ENCODE measurements around the gene IFNA2. TPM values are rescaled to one million over a fixed set of nuclear protein-coding genes. Genes with fewer than 3 reads are reported as not detected.
"Not testable (repeated sequence)": the region's sequence is repeated elsewhere in the genome, so short reads cannot be mapped to it uniquely, and the experiment has no call there.

IFNA2 gene
- not detected for polyA plus RNA-seq (2013, experiment 1 of 2; ENCODE audit: insufficient read length)
- polyA plus RNA-seq (2013, experiment 2 of 2; ENCODE audit: insufficient read length), result not detected

DNA sequence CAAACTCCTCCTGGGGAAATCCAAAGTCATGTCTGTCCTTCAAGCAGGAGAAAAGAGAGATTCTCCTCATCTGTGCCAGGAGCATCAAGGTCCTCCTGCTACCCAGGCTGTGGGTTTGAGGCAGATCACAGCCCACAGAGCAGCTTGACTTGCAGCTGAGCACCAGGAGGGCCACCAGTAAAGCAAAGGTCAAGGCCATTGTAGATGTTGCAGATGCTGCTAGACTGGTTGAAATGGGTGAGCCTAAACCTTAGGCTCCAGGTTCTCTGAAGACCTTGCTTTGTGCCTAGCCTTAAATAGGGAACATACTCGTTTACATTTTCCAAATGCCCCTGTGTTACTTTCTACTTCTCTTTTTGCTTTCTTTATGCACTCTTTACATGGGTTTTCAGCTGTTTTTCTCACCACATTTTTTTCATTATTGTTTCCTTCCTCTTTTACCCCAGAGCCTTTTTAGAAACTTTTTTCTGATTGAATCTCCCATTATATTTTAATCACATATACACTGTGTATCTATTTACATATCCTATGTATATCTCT is at the start of gene IFNA2:
IFNA2 (minus strand) TSS at position 268 of the 540 bp plus-strand sequence; CDS start at position 199, 69 bp downstream.
- no peak for DNase-seq

DNA sequence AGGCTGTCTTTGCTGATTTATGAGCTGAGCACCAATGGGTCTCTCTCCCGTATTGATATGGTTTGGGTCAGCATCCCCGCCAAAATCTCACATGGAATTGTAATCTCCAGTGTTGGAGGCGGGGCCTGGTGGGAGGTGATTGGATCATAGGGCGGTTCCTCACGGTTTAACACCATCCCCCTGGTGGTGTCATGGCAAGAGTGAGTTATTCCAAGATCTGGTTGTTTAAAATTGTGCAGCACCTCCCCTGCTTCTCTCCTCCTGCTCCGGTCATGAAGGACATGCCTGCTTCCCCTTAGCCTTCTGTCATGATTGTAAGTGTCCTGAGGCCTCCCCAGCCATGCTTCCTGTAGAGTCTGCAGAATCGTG is 49.8 kb upstream of the IFNA2 start:
- DNase-seq, result not testable (repeated sequence)

DNA sequence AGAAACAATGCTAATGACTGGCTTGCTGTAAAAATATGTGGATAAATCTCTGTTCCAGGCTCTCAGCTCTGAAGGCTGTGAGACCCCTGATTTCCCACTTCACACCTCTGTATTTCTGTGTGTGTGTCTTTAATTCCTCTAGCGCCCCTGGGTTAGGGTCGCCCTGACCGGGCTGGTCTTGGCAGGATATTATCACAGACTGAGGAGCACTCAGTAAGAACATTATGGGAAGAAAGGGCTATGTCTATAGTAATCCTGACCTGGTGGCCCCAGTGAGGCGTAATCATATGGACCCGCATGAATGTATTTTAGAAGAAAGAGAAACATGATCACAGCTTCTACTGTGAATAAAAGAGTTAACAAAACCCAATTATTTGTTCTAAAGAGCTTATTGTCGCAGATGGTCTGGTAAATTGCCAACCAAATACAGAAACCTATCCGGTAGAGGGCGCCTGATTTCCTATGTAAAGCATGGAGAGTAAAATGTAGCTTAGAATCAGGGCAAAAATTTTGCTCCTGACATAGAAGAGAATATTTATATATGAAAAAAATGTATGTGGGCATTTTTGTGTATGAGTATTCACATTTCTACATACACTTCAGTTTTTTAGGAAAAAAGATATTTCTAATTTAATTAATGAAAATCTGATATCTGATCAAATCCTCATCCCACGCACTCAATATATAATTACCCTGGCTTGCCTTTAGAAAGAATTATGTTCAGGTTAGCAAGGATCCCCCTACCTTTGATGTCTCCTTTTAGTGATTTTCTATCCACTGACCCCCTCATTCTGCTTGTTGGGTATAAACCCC is 49.2 kb upstream of the IFNA2 start:
- DNase-seq, result peak; percentile 73

DNA sequence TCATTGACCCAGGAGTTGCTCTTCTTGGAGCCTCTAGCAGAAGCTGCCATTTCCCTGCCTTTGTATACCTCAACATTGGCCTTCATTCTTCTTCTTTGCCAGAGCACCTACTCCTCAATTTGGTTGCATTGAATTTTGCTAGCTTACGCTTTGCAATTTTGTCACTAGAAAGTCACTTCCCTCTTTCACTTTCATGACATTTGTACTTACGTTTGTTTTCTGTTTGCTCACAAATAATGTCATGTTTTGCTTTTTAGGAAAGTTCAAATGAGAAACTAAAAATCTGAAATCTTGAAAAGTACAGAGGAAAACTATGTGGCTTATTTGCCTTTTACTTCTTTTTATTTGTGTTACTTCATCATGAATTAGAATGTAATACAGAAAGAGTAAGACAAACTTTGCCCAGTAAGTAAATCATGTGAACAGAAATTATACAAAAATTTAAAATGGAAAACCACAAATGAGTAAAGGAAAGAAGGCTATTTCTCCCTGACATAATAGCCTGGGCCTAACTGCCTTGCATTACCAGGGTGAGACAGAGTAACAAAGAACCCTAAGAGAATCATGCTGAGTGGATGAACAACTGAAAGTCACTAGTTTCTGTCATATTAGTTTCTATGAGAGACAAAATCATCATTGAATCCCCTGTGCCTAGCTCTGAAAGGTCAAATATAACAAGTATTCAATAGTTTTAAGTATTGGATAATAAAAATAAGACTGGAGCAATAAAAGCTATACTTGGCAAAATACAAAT is 47.7 kb upstream of the IFNA2 start:
- no peak for DNase-seq

DNA sequence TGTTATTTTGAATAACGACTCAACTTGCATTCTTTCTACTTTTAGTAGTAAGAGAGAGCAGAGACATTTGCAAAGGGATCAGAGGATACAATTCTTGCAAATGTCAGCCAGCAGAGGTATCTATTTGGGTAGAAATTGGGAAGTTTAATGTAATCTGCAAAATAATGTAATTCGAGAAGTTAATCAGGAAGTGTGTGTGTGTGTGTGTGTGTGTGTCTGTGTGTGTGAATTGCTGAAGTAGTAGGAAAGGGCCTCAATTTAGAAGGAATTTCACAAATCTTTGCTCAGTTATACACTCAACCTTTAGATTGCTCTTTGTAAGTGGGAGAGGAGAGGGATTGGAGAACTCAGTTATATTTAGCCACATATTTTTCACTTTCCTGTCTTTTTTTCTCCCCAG is 44.0 kb upstream of the IFNA2 start:
- DNase-seq, result no peak

DNA sequence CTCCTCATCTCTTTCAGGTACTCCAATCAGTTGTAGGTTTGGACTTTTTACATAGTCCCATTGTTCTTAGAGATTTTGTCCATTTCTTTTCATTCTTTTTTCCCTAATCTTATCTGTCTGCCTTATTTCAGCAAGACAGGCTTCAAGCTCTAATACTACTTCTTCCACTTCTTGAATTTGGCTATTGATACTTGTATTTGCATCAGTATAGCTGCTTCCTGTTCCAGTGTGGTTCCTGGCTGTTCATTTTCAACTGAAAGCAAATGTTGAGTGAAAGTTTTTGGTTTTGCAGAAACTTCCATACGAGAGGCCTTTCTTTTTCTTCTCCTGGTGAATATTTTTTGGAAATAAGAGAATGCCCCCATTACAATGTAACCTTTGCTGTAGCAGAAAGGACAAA is 43.0 kb upstream of the IFNA2 start:
- no peak for DNase-seq

DNA sequence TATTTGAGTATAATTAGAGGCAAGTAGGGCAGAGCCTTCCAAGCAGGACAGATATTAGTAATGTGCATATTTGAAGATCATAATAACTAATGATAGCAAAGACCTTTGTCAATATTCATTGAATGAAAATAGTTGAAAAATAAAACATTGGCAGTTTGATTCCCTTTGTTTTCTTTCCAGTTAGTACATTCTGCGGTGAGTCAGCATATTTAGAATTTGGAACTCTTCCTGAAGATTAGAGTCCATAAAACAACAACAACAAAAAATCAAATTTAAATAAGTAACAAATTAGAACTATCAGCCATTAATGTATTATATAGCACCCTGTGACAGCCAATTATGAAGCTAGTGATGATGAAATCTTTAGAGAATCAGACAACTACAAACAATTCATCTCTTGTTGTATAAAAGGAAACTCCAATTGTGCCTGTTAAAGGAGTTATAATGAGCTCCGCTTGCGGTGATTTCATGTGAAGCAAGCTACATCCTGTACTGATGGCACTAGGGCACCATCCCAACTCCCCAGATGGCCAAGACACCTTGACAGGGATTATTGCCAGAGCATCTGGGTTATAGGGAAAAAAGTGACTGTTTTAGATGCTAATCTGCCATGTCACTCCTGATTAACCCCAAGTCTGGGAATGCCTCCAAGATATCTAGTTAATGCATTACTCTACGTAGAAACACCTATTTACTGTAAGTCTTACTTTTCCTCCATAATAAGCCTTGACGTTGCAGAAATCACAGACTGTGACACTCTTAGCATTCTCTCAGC is 30.5 kb upstream of the IFNA2 start:
- no peak for DNase-seq

DNA sequence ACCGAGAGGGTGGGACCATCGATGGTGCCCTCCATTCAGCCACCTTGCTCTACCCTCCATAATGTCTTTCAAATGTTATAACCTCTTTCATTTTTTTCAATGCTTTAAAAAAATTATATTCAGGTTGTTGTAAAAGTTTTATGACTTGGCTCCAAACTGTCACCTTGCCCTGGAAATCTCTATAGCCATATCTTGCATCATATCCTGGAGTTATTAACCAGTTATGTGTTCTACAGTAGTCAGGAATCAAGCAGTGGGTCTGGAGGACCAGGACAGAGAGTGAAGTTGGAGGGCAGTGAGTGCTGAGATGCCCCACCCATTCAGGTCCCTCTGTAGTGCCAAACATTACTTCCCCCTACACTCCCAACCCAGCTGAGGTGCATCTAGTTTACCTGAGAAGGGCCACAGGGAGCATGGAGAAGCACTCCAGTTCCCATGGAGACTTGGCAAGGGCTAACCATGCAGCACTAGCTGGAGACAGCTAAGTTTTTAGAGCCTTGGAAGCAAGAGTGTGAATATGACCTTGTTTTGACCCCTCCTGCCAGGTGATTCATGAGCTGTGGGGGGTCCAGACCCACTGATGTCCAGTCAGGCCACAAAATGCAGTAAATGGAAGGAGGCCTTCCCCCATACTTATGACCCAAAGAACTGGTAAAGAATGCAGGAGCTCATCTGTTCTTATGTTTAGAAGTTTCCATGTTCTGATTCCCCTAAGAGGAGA is 29.2 kb upstream of the IFNA2 start:
- DNase-seq, result no peak

DNA sequence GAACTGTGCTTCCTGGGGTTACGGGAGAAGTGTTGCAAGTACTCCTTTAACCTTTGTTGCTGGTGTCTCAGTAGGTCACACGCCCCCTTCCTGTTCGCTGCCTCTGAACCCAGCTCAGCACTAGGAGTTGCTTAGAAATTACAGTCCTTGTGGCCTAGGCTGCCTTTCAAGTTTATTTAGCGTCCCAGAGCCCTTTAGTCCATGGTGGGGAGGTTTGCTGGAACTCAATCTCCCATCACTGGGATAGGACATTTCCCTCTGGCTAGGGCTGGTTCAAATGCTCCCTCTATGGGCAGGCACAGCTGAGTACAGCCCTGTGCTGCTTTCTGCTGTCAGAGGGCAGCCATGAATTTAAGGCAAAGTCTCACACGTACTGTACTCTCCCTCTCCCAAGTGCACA is 28.4 kb upstream of the IFNA2 start:
- DNase-seq, result no peak

DNA sequence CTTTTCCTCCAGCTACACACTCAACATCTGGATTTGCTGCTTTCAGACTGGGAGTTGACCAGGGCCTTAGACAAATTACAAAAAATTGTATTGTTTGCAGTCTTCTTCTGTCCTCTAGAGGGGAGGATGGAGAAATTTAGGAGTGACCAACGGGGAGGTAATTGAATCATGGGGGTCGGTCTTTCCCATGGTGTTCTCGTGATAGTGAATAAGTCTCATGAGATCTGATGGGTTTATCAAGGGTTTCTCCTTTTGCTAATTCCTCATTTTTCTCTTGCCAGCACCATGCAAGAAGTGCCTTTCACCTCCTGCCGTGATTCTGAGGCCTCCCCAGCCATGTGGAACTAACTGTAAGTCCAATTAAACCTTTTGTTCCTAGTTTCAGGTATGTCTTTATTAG is 28.0 kb upstream of the IFNA2 start:
- no peak for DNase-seq

DNA sequence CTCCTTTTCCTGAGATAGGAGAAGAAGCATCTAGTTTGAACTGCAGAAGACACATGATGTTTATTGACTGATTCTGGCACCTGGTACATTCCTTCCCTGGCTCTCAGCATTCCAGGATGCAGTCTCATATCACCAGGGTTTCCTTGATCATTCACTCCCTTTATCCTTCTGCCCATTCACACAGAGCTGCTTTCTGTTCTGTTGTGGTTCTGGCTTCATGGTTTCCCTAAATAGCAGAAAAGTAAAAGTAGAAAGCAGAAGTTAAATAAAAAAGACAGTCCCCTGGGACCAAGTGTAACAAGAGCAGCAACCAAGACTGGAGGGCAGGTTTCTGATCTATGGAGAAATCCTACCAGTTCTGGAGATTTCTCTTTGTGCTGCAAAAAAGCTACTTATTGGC is 26.9 kb upstream of the IFNA2 start:
- no peak for DNase-seq

DNA sequence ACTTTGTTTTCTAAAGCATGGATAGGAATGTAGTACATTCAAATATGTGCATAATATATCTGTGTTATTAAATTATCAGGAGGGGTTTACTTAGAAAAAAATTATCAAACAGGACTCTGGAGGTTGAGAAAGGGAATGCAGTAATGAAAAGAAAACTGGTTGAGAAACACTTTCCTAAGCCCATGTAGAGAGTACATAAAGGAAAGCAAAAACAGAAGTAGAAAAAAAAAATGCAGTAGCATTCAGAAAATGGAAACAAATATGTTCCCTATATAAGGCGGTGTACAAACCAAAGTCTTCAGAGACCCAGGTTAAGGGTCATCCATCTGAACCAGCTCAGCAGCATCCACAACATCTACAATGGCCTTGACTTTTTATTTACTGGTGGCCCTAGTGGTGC is 23.6 kb upstream of the IFNA2 start, which contains the start of gene IFNA8:
IFNA8 (plus strand) TSS at position 301 of the 400 bp plus-strand sequence; CDS start at position 361, 60 bp downstream.
- no peak for DNase-seq

DNA sequence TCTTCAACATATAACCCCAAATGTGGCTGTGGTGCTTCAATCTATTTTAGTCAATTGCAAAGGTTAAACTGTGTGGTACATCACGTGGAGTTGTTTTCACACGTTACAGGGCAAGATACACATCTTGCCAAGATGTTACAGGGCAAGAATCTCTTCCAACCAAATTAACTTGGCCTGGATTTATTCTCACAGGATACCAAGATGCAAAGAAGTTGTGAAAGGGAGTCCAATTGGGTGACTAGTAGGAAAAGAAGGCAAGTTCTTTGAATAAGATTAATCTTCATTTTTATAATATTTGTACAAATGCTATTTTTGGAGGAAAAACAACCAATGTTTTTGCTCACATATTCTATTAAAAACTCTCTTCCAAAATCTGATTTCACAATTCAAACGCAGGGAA is 18.9 kb upstream of the IFNA2 start:
- DNase-seq, result peak; percentile 18

DNA sequence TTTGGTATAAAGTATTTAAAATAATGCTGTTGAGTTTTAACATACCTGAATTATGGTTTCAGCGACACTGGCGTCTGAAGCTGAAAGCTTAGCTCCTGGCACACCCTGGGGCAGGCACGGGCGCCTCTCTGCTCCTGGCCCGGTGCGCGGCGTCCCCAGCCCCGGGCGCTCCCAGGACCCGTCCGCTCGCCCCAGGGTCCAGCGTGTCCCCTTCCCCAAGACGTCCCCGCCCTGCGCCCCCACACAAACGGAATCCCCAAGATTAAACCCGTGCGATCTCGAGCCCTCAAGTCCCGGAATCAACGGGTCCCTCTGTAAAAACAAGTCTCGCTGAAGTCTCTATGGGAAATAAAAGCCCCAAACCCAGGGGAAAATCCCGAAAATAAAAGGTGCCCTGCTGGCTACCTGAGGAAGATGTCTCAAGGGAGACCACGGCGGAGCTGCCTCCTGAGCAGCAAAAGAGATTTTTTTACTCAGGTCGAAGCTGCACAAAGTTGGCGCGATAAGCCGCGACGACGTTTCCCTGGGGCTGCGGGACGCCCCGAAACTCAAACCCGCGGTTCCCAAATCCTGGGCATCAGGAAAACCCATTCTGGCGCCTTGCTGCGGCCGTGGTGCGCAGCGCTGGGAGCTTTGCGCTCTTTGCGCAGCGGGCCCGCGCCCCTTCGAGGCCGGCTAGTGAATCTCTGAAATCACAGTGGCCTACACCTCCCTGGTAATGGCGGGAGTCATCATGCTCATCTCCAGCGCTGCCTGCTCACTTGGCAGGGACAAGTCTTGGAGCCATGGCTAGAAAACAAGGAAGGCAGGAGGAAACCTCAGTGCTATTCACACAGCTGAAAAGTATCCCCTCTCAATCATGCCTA is 17.4 kb upstream of the IFNA2 start:
- DNase-seq, result peak; percentile 14

DNA sequence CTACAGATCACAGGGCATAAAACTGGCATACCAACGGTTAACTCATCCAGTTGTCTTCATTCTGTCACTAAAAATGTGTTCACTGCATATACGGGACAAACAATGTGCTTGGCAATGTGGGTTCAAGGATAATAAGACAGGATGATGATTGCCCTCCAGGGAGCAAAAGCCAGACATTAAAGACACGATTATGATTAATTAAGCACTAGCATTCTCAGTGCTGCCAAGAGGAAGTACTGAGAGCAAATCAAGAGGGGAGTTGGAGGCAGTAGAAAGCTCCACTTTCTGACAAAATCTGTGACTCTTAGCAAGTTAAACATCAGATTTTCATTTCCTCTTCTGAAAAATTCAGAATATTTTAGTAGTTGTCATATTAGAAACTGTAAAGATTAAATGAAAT is 14.8 kb upstream of the IFNA2 start:
- DNase-seq, result no peak

DNA sequence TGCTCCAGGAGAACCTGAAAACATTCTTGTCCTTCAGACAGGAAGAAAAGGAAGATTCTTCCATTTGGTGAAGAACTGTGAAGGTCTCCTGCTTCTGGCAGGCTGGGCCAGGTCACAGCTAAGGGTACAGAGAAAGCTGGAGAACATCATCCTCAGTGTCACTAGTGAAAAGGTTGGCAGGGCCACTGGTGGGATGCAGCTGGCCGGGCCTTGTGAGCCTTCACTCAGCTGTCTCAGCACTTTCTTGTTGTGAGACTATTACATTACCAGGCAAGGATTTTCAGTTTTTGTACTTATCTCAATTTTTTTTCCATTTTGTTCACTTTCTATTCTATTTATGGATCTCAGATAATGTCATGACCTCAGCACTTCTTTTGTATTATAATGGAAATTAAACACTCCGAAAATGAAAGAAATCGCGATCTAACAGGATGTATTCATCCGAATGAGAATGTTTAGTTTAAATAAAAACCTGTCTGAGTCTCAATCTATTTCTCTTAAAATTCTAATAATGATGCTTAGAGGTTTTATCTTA is 13.8 kb upstream of the IFNA2 start:
- DNase-seq, result no peak

DNA sequence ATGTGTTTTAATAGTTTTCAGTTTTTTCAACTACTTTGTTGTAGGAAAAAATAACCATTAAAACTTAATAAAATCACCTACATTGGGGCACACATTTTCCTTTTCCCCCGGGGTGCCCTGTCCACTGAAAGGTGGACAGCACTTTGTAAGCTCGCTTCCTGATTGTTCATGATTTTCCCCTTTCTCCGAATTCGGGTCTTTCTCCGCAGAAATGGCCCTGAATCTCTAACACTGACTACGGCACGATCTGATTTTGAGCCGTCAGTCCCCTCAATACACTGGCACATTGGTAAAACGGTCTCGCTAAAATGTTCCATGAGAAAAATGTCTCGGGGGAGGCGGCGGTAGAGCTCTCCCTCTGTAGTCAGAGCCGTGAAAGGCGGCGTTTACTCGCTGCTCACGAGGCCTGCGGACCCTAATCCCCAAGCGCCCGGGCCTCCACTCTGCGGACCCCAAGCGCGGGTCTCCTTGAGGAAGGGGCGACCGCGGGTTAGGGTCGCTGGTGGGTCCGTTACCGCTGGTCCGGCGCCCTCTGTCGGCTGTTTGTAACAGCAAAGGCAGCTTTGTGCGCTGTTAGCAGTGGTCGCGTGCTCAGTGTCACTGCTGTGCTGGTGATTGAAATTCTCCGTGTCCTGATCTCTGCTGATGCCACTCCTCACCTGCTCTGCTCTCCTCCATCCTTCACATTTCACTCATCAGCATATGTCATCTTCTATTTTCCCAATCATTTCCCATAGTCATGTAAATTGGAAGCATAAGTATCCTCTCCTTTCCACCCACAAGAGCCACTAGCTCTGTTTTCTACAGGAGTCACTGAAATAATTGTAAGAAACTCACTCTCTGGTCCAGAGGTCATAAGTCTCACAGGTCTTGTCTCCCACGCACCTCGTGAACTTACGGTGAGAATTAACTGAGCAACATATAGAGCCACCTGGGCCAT is 10.8 kb upstream of the IFNA2 start:
- peak; percentile 14 for DNase-seq

DNA sequence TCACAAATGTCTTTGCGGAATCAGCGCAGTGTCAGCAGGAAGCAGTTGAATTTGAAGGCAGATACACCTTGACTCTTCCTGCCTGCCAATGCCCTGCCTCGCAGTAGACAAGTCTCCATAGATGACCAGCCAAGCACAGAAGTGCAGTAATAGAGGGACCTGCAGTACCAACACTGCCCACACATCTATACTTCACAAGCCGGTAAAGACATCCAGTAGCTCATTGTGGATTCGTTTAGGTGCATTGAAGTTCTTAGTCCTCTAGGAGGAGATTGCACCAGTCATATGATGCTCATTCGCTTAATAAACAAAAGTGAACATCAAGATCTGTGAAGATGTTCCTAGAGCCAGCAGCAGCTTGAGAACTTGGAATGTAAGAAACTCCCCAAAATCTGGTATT is 7.1 kb upstream of the IFNA2 start:
- DNase-seq, result no peak

DNA sequence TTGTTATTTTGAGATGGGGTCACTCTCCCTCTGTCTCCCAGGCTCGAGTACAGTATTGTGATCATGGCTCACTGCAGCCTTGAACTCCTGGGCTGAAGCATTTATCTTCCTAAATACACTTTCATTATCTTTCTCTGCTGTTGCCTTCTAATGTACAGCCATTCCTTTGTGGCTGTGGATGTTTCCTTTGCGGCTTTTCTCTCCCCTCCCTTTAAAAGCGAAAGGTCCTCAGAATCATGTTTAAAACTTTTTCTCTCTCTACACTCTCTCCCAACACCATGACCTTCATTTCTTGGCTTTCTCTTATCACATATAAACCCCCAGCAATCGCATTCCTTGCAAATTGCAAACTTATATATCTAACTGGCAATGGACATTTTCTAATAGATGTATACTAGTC is 1.6 kb downstream of the IFNA2 start:
- no peak for DNase-seq

All from fibroblast of skin of scalp (primary cell).